Bronchial epithelial cell (primary cell): Measurements from ENCODE around the gene PPP1R12C. TPM values are rescaled to one million over a fixed set of nuclear protein-coding genes. Genes with fewer than 3 reads are reported as not detected.
A peak's percentile ranks its signal among the peaks of the same experiment; 100 is the strongest.

Source experiments
- DNase-seq: peaks from one replicate; pipeline ENCODE4 v3.0.0-alpha.2; 2010; ENCODE audit warnings: low read depth
- FAIRE-seq: peaks from 2 replicates; lab custom pipeline; 2011; peaks lifted over from hg19 to GRCh38; lab: Jason Lieb, UNC
- H3K27me3 ChIP-seq: 2 replicates; pipeline ENCODE4 v1.5.1; 2011; ENCODE audit warnings: low read length; ENCODE audit not compliant: control insufficient read depth, insufficient read depth
- H3K36me3 ChIP-seq: 2 replicates; pipeline ENCODE4 v1.5.1; 2011; ENCODE audit warnings: low read length; ENCODE audit not compliant: control insufficient read depth, insufficient read depth
- H3K4me3 ChIP-seq: 2 replicates; pipeline ENCODE4 v1.5.1; 2011; ENCODE audit warnings: mild to moderate bottlenecking, low read depth, low read length, control low read depth
- total RNA-seq: library from RNA; depleted of rRNA; stranded (reverse); fragments of >200 nt; gene quantifications from 2 replicates; pipeline ENCODE4 v1.2.1, GENCODE V29; 2014
- TF ChIP-seq, protein P1 (sequence below): IDR thresholded peaks from 2 replicates; pipeline ENCODE4 v1.5.1; 2011; ENCODE audit warnings: mild to moderate bottlenecking, moderate library complexity, low read length, control low read depth, inconsistent platforms; ENCODE audit not compliant: insufficient read depth, severe bottlenecking

PPP1R12C gene
- total RNA-seq, 1 donor from 2014 or later: 22.9 TPM

DNA sequence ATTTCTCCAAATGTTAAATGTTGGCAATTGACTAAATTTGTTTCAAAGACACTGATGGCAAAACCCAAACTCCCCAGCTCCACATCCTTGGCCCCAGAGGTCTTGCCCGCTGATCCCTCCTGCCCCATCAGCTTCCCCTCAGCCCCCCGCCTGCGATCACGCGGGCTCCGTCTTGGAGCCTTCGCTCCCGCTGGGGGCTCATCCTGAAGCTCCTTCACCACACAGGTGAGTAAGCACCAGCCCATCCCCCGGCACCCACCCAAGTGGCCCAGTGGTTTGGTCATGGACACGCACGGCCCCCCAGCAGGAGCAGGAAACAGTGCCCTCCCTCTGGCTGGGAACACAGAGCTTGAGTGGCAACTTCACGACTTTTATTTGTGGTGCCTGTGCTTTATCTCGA lies 26.9 kb downstream of the PPP1R12C start:
- Histone ChIP-seq H3K4me3 (no peak overlapping the region), H3K36me3 (peaks cover 22% of the 10 kb centered on the region), H3K27me3 (no peaks in the 10 kb centered on the region)
- TF ChIP-seq, protein P1, sequence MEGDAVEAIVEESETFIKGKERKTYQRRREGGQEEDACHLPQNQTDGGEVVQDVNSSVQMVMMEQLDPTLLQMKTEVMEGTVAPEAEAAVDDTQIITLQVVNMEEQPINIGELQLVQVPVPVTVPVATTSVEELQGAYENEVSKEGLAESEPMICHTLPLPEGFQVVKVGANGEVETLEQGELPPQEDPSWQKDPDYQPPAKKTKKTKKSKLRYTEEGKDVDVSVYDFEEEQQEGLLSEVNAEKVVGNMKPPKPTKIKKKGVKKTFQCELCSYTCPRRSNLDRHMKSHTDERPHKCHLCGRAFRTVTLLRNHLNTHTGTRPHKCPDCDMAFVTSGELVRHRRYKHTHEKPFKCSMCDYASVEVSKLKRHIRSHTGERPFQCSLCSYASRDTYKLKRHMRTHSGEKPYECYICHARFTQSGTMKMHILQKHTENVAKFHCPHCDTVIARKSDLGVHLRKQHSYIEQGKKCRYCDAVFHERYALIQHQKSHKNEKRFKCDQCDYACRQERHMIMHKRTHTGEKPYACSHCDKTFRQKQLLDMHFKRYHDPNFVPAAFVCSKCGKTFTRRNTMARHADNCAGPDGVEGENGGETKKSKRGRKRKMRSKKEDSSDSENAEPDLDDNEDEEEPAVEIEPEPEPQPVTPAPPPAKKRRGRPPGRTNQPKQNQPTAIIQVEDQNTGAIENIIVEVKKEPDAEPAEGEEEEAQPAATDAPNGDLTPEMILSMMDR: no peak
- DNase-seq: no peak
- FAIRE-seq: no peak

DNA sequence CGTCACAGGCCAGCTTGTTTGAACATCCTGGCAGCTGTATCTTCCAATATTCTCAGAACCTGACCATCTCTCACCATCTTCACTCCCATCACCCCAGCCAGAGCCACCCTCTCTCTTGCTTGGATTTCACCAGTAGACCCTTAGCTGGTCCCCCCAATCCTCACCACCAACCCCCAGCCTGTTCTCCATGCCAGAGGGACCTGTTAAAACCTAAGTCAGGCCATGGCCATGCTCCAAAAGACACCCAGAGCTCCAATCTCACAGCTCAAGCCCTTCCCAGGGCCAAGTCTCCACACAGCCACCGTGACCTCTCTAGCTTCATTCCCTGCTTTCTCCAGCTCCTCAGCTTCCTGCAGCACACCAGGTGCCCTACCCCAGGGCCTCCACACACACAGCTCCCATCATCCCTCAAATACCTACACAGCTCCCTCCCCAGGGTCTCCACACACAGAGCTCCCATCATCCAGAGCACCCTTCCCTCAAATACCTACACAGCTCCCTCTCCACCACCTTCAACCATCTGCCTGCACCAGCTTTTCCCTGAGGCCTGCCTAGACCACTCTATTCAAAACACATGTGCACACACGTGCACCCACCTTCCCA lies 28.0 kb downstream of the PPP1R12C start:
- FAIRE-seq: peak; percentile 40
- TF ChIP-seq, protein P1: no peak

DNA sequence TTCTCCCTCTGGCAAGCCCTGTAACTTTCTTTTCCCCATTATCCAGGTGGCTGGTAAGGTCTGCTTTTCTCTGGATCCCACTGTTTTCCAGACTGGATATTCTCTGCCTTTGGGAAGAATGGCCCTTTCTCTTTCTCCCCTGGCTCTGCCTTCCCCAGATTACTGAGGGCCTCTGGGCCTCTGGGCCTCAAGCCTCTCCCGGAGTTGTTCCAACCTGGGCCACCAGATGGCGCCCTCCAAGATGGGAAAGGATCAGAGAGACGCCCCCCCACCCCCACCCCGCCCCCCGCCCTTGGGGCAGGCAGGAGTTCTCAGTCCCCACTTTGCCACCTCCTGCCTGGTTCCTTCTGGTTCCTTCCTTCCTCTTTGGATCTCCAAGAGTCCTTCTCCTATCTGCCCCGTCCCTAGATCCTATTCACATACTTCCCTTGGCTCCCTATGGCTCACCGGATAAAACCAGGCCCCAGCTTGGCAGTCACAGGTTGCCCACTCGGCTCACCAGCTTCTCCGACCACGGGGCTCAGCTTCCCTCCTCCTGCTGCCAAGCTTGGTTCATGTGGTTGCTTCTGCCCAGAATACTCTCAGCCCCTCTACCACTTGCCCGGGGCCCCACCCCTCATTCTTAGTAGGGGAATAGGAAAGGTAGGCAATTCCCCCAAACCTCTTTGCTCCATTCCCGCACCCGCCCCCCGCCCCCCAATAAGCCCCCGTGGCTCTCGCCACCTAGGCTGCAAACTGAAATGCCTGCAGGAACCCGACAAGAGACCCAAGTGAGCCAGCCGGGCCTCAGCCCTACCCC lies 28.7 kb downstream of the PPP1R12C start:
- no peak for FAIRE-seq
- TF ChIP-seq, protein P1: peak; percentile 62
- peak; percentile 41 for DNase-seq
- no peaks in the 10 kb centered on the region for H3K27me3 ChIP-seq
- H3K36me3 ChIP-seq: peaks cover 12% of the 10 kb centered on the region
- H3K4me3 ChIP-seq: no peak overlapping the region

More for the DNA sequence above, 28.0 kb downstream of the PPP1R12C start:
- no peak overlapping the region for H3K4me3 ChIP-seq
- no peaks in the 10 kb centered on the region for H3K27me3 ChIP-seq
- H3K36me3 ChIP-seq: peaks cover 15% of the 10 kb centered on the region
- DNase-seq: no peak

DNA sequence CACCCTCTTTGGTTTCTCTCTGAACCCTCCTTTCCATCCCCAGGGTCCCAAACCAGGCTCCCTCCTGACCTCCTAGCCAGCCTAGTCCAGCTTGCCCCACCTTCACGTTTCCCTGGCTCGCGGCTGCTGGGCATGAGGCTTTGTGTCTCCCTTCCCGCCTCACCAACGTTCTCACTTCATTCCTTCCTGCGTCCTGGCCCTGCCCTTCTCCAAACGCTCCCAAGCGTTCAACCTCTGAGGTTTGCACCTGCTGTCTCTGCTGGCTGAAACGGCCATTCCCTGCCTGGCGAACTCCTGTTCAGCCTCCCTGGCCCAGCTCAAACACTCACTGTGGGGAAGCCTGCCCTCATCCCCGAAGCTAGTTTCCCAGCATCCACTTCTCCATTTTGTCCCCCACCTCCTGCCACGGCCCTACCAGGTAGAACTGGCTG lies 29.4 kb downstream of the PPP1R12C start:
- Histone ChIP-seq H3K4me3 (no peak overlapping the region), H3K27me3 (no peaks in the 10 kb centered on the region), H3K36me3 (peaks cover 15% of the 10 kb centered on the region)
- FAIRE-seq: peak; percentile 75
- DNase-seq: no peak
- TF ChIP-seq, protein P1: no peak

DNA sequence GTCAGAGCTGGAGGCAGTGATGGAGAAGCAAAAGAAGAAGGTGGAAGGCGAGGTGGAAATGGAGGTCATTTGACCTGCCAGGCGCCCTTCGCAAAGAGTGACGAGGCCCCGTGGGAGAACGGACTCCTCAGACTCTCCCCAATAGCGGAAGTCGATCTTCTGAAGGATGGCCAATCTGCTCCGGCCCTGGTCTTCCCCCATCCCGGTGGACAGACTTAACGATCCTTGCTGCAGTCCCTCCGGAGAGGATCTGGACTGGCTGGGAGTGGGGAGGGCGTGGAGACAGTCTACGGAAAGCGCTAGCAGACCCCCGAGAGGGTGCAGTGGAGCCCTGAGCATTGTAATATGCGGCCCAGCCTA lies 29.9 kb downstream of the PPP1R12C start:
- TF ChIP-seq, protein P1: no peak
- Histone ChIP-seq H3K36me3 (peaks cover 12% of the 10 kb centered on the region), H3K4me3 (no peak overlapping the region), H3K27me3 (no peaks in the 10 kb centered on the region)
- FAIRE-seq: no peak
- DNase-seq: no peak
